Measurements from ENCODE around the gene SLC8A1.

The SLC8A1 gene

DNA sequence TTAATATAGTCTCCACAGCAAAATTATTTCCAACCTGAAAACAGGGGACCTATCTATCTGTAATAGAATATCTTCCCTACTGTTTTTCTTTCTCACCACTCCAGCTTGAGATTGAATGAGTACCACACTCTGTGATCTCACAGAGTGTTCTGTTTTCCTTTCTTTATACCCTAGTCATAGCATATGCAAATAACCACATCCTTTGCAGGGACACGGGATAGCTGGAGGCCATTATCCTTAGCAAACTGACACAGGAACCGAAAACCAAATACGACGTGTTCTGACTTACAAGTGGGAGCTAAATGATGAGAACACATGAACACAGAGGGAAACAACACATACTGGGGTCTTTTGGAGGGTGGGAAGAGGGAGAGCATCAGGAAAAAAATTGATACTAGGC is 224.7 kb downstream of the SLC8A1 start:
- DNase-seq (ENCODE audit: low read depth): no peak
- H3K4me3 ChIP-seq (ENCODE audit: low read depth, low read length): no peak overlapping the region
- TF ChIP-seq, protein P1, sequence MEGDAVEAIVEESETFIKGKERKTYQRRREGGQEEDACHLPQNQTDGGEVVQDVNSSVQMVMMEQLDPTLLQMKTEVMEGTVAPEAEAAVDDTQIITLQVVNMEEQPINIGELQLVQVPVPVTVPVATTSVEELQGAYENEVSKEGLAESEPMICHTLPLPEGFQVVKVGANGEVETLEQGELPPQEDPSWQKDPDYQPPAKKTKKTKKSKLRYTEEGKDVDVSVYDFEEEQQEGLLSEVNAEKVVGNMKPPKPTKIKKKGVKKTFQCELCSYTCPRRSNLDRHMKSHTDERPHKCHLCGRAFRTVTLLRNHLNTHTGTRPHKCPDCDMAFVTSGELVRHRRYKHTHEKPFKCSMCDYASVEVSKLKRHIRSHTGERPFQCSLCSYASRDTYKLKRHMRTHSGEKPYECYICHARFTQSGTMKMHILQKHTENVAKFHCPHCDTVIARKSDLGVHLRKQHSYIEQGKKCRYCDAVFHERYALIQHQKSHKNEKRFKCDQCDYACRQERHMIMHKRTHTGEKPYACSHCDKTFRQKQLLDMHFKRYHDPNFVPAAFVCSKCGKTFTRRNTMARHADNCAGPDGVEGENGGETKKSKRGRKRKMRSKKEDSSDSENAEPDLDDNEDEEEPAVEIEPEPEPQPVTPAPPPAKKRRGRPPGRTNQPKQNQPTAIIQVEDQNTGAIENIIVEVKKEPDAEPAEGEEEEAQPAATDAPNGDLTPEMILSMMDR (IDR thresholded peaks at IDR 0.05; ENCODE audit: insufficient read depth, low read depth, low read length, missing control alignments): no peak

DNA sequence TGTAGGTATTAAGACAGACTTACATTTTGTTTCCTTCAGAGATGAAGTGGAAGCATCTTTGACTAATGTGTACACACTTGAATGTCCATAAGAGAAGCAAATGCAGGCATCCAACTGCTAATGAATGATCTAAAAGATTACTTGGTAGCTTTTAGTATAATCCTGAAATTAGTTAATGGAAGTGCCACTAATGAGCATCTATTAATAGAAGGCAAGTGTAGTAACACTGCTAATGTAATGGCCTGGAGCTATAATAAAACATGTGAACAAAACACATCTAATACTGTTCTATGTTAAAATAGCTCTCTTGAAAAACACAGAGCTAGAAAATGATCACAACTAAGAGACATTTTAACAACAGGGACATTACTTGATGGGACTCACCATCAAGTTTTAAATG is 225.3 kb downstream of the SLC8A1 start:
- no peak for DNase-seq (ENCODE audit: low read depth)
- H3K4me3 ChIP-seq (ENCODE audit: low read depth, low read length): no peak overlapping the region
- TF ChIP-seq, protein P1 (IDR thresholded peaks at IDR 0.05; ENCODE audit: insufficient read depth, low read depth, low read length, missing control alignments): no peak

DNA sequence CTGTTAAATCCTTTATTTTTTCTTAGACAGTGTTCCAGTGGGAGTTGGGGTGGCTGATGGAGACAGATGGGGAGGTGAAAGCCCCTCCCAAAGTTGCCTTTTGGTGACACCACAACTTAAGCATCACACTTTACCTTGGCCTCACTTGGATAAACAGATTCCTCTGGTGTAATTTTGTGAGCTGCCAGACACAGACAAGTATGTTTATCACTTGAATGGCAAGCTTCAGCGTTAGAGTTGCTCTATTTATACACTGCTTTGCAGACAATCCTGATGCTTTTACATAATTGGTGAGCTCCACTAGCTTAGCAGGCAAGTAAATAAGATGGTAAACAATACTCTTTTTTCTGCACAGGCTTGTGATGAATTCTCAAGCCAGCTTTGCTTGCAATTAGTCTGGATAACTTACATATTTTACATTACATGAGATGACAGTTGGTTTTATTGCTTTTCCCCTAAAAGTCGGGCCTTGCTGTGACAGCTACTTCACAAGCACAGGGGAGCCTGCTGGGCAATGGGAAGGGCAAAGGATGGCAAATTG is 226.2 kb downstream of the SLC8A1 start:
- no peak overlapping the region for H3K4me3 ChIP-seq (ENCODE audit: low read depth, low read length)
- TF ChIP-seq, protein P1 (IDR thresholded peaks at IDR 0.05; ENCODE audit: insufficient read depth, low read depth, low read length, missing control alignments): no peak
- DNase-seq (ENCODE audit: low read depth): no peak

DNA sequence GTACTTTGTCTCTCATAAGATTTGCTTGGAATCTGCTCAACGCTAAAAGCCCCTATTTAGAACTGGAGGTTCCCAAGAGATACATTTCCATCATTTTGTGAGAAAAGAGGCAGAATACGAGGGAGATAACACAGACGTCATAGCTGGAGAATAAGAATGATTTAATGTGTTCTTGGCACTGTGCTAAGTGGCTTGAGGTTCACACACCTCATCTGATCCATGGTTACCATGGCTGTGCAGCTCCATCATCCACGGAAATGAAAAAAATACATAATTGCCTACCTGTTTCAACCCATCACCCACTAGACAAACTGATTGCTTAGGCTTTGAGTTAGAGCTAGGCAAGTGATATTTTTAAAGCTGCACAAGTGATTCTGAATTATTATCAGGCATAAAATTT is 227.6 kb downstream of the SLC8A1 start:
- TF ChIP-seq, protein P1 (IDR thresholded peaks at IDR 0.05; ENCODE audit: insufficient read depth, low read depth, low read length, missing control alignments): no peak
- DNase-seq (ENCODE audit: low read depth): no peak
- H3K4me3 ChIP-seq (ENCODE audit: low read depth, low read length): no peak overlapping the region

DNA sequence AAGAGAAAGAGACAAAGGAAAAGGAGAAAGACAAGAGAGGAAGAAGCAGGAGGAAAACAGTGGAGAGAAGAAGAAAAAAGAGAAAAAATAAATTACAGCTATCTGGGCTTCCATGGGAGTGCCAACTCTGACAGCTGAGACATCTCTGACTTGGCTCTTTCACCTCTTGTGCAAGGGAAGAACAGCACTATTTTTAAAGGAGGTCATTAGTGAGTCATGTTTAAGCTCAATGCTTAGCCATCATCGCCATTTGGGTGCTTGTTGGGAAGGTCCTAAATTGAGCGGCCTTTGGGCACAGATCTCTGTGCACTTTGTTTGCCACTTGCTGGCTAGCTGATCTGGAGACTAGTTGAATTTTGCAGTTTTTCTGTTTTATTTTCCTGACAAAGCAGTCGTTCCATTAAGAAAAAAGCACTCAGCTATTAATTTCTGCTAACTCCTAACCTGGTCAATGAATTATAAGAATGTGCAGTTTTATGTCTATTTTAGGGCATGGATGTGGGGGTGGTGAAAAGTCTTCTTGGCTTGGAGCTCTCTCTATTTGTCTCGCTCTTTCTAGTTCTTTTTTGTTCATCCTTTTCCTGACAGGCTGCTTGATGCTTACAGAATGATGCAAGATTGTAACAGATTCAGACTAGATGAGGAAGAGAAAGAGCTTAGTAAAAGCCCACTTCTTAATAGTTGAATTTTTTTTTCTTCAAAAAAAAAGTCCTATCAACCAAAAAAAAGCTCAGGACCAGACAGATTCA is 231.5 kb downstream of the SLC8A1 start:
- no peak for DNase-seq (ENCODE audit: low read depth)
- H3K4me3 ChIP-seq (ENCODE audit: low read depth, low read length): no peak overlapping the region

DNA sequence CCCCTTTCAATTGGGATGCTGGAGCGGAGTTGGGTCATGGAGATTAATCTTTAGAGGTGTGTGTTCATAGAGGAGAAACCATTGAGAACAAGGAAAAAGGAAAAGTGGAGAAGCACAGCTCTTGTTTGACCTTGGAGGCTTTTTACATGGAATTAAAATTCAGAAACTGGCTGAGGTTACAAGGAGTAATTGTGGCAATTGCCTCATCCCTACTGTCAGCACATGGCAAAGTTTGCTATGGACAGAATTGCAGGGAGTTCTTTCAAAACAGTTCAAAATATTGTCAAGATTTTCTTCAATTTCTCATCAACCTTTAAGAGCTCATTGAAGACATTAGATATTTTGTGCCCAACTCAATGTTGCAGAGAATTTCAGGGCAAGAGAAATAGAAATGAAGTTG is 232.7 kb downstream of the SLC8A1 start:
- no peak for DNase-seq (ENCODE audit: low read depth)
- no peak overlapping the region for H3K4me3 ChIP-seq (ENCODE audit: low read depth, low read length)
- TF ChIP-seq, protein P1 (IDR thresholded peaks at IDR 0.05; ENCODE audit: insufficient read depth, low read depth, low read length, missing control alignments): no peak

More for the DNA sequence above, 231.5 kb downstream of the SLC8A1 start:
- TF ChIP-seq, protein P1 (IDR thresholded peaks at IDR 0.05; ENCODE audit: insufficient read depth, low read depth, low read length, missing control alignments): no peak
